Inflammatory macrophage treated with lipopolysaccharide for 1 hour (primary cell): Measurements from ENCODE around the gene DAAM2.

Experiments used
- DNase-seq, 2 donors: peaks; one replicate each; pipeline ENCODE4 v3.0.0-alpha.2; 2020 to 2022

DAAM2 gene

GRCh38 chr6:39820553-39820952 lies 28.4 kb downstream of the DAAM2 start:
- DNase-seq, result no peak

- no peak for DNase-seq
Observed at GRCh38 chr6:39821046-39821740, 29.0 kb downstream of the DAAM2 start.

GRCh38 chr6:39821742-39822532 lies 29.8 kb downstream of the DAAM2 start:
- no peak for DNase-seq

DNA sequence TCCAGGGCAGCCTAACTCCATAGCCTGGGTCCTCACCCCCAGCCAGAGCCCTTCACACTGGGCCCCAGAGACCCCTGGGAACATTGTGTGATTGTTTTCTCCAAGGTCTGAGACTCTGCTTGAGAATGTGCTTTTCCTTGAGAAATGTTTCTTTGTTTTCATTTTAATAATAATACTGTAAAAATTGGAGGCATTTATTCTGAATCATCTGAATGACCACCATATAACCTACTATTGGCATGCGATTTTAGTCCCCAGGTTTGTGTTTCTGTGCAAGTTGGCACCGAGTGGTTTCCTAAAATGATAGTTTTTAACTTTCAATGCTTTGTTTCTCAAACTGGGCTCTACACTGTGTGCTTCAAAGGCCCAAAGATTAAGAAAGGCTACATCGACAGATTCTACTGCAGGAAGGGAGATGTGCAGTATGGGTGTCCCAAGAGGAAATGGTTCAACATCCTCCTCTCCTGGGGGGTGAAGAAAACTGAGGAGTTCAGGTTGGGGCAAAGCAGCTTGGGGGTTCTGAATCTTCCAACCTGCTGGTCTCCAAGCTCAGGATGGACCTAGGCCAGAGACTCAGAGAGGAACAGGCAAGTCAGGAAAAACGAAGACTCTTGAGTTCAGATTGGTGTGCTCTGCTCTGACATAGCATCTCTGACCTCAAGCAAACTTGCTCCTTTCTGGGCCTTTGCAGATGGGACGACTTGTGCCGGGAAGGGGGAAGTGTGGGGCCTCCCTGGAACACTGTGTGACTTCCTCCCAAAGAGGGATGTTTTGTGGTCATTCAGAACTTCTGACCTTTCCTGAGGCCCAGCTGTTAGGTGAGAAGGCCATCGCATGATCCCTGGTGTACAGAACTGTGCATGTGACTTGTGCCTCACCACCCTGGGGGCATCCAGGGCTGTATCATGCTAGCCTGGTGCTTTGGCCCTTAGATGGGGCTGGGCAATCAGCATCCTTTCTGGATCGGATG lies 31.0 kb downstream of the DAAM2 start:
- peak; percentile 3 to 11 for DNase-seq

- DNase-seq, result no peak
Observed at GRCh38 chr6:39824030-39824926, 32.1 kb downstream of the DAAM2 start.

GRCh38 chr6:39829331-39829730 lies 37.2 kb downstream of the DAAM2 start:
- no peak for DNase-seq

DNA sequence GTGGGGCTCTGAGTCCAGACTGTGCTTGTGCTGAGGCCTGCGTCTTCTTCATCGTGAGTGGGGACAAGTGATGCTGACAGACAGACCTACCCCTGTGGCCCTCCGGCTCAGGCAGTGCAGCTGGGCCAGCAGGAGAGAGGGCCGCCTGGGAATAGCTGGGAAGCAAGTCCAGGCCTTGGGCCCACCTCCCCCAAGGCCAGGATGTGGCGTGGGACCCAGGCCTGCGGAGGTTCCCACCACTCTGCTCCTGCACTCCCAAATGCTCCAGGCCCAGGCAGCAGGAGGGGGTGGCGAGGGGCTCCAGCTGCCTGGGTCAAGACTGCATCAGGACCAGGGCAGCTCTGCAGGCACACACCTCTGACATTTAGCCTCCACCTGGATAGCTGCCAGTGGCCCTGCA lies 38.3 kb downstream of the DAAM2 start:
- no peak for DNase-seq

- no peak for DNase-seq
Observed at GRCh38 chr6:39831701-39832100, 39.5 kb downstream of the DAAM2 start.

DNA sequence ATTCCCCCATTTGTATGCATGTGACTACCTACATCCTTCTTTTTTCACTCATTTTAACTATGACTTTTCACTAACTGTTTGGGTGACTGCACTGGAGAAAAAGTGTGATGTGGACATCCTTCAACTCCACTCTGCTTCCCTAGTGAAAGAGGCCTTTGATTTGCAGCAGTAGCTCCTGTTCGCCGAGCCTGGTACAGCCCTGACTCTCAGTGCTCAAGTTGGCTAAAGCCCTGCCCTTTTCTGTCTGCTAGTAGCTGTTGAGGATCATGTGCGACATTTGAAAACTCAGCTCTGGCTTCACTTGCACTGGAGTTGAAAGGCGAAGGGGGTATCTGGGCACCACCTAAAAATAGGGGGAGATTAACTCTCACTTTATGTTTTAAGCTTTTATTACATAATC lies 42.1 kb downstream of the DAAM2 start:
- DNase-seq, result no peak

DNA sequence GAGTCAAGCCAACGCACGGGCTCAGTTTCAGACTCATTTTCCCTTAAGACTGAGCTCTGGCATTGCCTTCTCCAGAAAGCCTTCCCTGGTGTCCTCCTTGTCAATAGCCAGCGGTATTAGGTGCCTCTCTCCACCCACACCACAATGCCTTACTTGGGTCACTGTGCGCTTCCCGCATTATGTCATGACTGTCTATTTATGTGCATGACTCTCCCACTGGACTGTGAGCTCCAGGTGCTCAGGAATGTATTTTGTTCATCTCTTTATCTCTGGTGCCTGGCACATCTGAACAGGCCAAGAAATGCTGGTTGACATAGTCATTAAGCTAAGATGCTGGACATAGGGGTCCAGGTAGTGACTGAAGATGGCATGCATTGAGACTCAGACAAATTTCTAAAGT lies 42.7 kb downstream of the DAAM2 start:
- no peak for DNase-seq

DNA sequence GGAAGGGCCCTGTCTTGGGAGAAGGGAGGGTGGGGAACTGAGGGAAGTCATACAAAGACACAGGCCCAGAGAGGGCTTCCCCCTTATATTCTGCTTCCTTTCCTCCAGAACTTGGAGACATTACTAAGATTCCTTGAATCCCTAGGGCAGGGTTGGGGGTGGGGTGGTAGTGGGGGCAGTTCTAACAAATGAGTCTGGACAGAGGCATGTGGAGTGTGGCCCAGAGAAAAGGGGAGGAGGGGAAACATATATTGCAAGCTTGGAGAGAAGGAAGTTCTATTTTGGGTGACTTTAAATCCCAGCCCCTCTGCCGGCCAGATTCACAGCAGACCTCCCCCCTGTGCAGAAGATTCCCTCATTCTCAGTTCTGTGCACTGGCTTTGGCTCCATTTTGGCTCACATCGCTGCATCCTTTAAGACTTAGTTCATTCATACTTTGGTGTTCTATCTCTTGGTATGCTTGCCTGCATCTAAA lies 43.7 kb downstream of the DAAM2 start:
- DNase-seq, result no peak

- no peak for DNase-seq
Observed at GRCh38 chr6:39836606-39837005, 44.4 kb downstream of the DAAM2 start.

- DNase-seq, result no peak
Observed at GRCh38 chr6:39839445-39839844, 47.3 kb downstream of the DAAM2 start.

GRCh38 chr6:39840781-39841180 lies 48.6 kb downstream of the DAAM2 start:
- no peak for DNase-seq

DNA sequence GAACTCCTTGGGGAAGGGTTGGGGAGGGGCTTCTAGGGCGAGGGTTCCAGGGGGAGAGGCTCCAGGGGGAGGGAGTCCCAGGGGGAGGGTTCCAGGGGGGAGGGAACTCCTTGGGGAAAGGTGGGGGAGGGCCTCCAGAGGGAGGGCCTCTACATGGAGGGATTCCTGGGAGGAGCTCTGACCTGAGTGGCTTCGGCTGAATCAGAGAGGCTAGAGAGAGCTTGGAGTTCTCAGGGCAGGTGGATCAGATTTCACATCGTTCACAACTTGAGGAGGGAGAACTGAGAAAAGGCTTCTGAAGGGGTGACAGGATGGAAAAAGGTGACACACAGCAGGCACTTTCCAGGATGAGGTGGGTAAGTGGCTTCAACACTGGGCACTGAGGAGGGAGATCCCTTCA lies 49.1 kb downstream of the DAAM2 start:
- no peak for DNase-seq

DNA sequence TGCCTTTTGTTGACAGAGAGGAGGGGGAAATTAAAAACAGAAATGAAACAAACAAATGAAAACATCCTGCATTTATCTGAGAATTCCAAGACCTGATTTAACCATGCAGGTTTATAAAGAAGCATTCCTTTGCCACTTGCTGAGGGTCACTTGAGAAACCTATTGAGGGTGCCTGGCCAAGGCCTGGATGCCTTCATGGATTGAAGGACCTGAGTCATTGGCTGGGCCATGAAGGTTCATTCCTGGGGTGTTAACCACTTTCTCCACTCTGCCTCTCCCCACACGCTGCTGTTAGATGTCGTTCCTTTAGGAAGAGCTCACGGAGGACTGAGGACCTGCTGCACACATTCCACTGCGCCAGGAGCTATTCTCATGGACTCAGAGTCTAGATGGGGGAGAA lies 49.7 kb downstream of the DAAM2 start:
- no peak for DNase-seq

GRCh38 chr6:39843305-39844020 lies 51.3 kb downstream of the DAAM2 start:
- no peak for DNase-seq

- DNase-seq, result no peak
Observed at GRCh38 chr6:39844866-39845265, 52.7 kb downstream of the DAAM2 start.

DNA sequence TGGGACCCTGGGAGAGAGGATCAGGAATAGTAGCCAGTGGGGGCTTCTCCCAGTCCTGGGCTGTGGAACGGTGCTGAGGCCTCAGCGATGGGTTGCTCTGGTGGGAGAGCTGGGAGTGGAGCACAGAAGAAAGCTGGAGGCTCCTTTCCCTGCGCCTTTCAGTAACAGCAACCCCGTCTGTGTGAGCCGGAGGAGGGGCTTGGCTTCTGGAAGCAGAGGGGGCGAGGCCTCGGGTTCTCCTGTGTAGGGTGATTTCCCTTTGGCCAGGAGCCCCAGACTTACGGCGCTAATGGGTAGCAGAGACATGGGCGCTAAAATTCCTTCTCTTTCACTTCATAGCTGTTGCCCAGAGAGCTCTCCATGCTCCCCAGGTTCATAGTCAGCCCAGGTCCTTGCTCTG lies 55.0 kb downstream of the DAAM2 start:
- DNase-seq, result no peak

DNA sequence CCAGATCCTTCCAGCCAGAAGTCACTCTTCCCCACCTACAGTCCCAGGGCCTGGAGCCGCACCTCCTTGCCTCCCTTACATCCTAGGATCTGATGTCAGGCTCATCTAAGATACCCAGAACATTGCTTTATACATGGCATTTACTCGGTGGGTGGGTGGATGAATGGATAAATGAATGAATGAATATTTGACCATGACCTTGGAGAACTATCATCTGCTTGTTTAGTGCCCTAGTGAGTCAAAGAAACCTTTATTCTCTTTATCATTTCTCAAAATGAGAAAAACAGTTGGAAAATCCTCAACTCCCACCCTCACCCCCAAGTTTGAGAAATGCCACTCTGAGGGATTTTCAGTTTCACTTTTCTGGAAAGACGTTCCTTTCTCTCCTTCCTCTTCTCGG lies 56.0 kb downstream of the DAAM2 start:
- no peak for DNase-seq

DNA sequence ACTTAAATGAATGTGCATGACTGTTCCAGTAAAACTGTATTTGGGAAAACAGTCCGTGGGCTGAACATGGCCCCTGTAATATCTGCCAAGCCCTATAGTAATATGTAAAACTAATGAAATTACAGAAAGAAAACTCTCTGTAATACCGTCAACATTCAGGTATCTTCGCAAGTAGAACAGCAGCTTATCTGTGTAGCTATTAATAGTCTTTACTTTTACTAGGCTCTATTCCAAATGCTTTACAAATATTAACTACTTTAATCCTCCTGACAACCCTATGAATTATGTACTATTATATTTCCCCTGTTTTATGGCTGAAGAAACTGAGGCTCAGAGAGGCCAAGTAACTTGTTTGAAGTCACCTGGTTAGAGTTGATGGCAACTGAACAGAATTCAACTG lies 57.1 kb downstream of the DAAM2 start:
- DNase-seq, result no peak

DNA sequence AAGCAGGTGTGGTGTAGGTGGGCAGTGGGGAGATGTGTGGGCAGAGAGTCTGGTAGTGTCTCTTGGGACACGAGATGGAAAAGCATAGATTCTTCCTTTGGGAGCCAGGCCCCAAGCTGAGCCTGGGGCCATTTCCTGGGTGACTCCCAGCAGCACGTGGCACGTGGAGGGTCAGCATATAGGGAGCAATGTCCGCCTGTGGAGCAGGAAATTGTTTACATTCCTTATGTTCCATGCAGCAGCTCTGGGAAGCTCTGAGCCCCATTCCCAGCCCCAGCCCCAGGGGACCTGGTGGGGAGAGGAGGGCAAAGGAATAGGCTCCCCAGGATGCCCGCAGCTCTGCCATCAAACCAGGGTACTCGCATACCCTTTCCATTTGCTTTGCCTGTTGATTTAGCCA lies 57.6 kb downstream of the DAAM2 start:
- no peak for DNase-seq
